PC-9 (cell line): ENCODE data around the gene ANKRD30A. TPM values are rescaled to one million over a fixed set of nuclear protein-coding genes. Genes with fewer than 3 reads are reported as not detected.

Experiments
- BruUV-seq: library from RNA; stranded (reverse); fragments of 400-500 nt; replicated peaks from 2 replicates; lab custom pipeline; 2021; lab: Mats Ljungman, UMichigan
- CTCF ChIA-PET: fragments of 300-600 bp; sonication (Branson Sonifier 250); formaldehyde crosslinking; loops from one replicate; lab custom pipeline; 2022; ENCODE audit warnings: antibody characterized with exemption; lab: Charles Lee
- POLR2A ChIA-PET: fragments of 300-600 bp; sonication (Branson Sonifier 250); formaldehyde crosslinking; loops from one replicate; lab custom pipeline; 2022; ENCODE audit warnings: antibody characterized with exemption; ENCODE audit not compliant: unreplicated experiment; lab: Charles Lee
- DNase-seq, 2 experiments: peaks; one replicate each; pipeline versions ENCODE4 v3.0.0 to v3.0.0-alpha.2; 2015 to 2022; ENCODE audit warnings: mixed read lengths in 1 of 2
- H2AFZ ChIP-seq: fragments of 200-600 bp; sonication (generic); 2 replicates; pipeline ENCODE4 v1.8.1; 2017; ENCODE audit warnings: antibody characterized with exemption
- H3F3A ChIP-seq: fragments of 200-600 bp; sonication (generic); 2 replicates; pipeline ENCODE4 v1.8.1; 2017; ENCODE audit warnings: antibody characterized with exemption, mild to moderate bottlenecking, low read depth; ENCODE audit not compliant: insufficient read depth
- H3K27ac ChIP-seq: fragments of 200-600 bp; sonication (generic); 2 replicates; pipeline ENCODE4 v1.6.1; 2016; ENCODE audit warnings: mixed run types
- H3K27me3 ChIP-seq: fragments of 200-600 bp; sonication (generic); 2 replicates; pipeline ENCODE4 v1.6.1; 2016; ENCODE audit warnings: low read depth, mixed run types; ENCODE audit not compliant: insufficient read depth
- H3K36me3 ChIP-seq: fragments of 200-600 bp; sonication (generic); 2 replicates; pipeline ENCODE4 v1.6.1; 2016; ENCODE audit warnings: low read depth, mixed run types
- H3K4me1 ChIP-seq: fragments of 200-600 bp; sonication (generic); replicated peaks from 2 replicates; pipeline ENCODE4 v1.6.1; 2016; ENCODE audit warnings: mixed run types; ENCODE audit not compliant: insufficient read depth
- H3K4me2 ChIP-seq: fragments of 200-600 bp; sonication (generic); 2 replicates; pipeline ENCODE4 v1.6.1; 2017; ENCODE audit warnings: mixed run types
- H3K4me3 ChIP-seq: fragments of 200-600 bp; sonication (generic); 2 replicates; pipeline ENCODE4 v1.6.1; 2016; ENCODE audit warnings: mixed run types
- H3K79me2 ChIP-seq: fragments of 200-600 bp; sonication (generic); 2 replicates; pipeline ENCODE4 v1.6.1; 2017; ENCODE audit warnings: low read depth, mixed run types
- H3K9me2 ChIP-seq: fragments of 200-600 bp; sonication (generic); 2 replicates; pipeline ENCODE4 v1.8.1; 2017; ENCODE audit warnings: mild to moderate bottlenecking; ENCODE audit not compliant: insufficient read depth
- H3K9me3 ChIP-seq: fragments of 200-600 bp; sonication (generic); 2 replicates; pipeline ENCODE4 v1.8.1; 2016; ENCODE audit warnings: low read depth; ENCODE audit not compliant: insufficient read depth
- H4K20me1 ChIP-seq: fragments of 200-600 bp; sonication (generic); 2 replicates; pipeline ENCODE4 v1.8.1; 2017; ENCODE audit not compliant: insufficient read depth
- EZH2 ChIP-seq: fragments of 200-600 bp; sonication (generic); IDR thresholded peaks from 2 replicates; pipeline ENCODE4 v1.8.0; 2017; ENCODE audit warnings: antibody characterized with exemption, low read depth
- intact Hi-C: fragments of 100-400 bp; cut with micrococcal nuclease; formaldehyde crosslinking; loops from one replicate; pipeline ENCODE4 v1.10.0; 2022; ENCODE audit not compliant: unreplicated experiment
- total RNA-seq: library from RNA; stranded (reverse); gene quantifications from 2 replicates; pipeline ENCODE4 v1.2.3, GENCODE V29; 2021
- TF ChIP-seq, protein P1 (sequence below): fragments of 200-600 bp; sonication (generic); conservative IDR thresholded peaks from 2 replicates; pipeline ENCODE4 v1.6.1; 2017; ENCODE audit warnings: mixed run types, antibody characterized with exemption, mild to moderate bottlenecking, moderate library complexity

Gene ANKRD30A
- total RNA-seq, 1 experiment from 2014 or later = not detected

DNA sequence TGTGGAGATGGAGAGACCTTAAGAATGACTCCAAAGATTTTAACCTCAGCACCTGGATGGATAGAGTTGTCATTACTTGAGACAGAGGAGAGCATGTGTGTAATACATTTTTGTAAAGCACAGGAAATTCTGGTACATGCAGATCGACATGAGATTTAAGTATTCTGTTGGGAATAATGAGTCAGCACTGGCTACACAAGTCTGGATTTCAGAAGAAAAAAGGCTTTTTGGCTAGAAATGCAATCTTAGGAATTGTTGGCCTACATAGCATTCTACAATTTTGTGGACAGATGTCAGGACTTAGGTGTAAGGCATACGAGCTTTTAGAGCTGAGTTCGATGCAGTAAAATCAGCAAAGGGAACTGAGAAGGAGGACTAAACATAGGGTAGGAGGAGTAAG is 24.1 kb upstream of the ANKRD30A start:
- Histone ChIP-seq H3K9me2 (no peaks in the 10 kb centered on the region), H3F3A (no peaks in the 10 kb centered on the region), H3K36me3 (no peaks in the 10 kb centered on the region), H4K20me1 (no peaks in the 10 kb centered on the region), H3K4me2 (no peak overlapping the region), H3K27ac (no peak overlapping the region), H3K27me3 (no peaks in the 10 kb centered on the region), H3K4me1 (no peaks in the 10 kb centered on the region), H3K79me2 (no peaks in the 10 kb centered on the region), H3K4me3 (no peak overlapping the region), H2AFZ (no peak overlapping the region), H3K9me3 (no peaks in the 10 kb centered on the region)
- no peak for TF ChIP-seq EZH2
- TF ChIP-seq, protein P1, sequence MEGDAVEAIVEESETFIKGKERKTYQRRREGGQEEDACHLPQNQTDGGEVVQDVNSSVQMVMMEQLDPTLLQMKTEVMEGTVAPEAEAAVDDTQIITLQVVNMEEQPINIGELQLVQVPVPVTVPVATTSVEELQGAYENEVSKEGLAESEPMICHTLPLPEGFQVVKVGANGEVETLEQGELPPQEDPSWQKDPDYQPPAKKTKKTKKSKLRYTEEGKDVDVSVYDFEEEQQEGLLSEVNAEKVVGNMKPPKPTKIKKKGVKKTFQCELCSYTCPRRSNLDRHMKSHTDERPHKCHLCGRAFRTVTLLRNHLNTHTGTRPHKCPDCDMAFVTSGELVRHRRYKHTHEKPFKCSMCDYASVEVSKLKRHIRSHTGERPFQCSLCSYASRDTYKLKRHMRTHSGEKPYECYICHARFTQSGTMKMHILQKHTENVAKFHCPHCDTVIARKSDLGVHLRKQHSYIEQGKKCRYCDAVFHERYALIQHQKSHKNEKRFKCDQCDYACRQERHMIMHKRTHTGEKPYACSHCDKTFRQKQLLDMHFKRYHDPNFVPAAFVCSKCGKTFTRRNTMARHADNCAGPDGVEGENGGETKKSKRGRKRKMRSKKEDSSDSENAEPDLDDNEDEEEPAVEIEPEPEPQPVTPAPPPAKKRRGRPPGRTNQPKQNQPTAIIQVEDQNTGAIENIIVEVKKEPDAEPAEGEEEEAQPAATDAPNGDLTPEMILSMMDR = no peak
- ChIA-PET CTCF (no interaction called here), POLR2A (no interaction called here)
- BruUV-seq = no TSS peak
- DNase-seq = no peak
- intact Hi-C loops = no loop called here

DNA sequence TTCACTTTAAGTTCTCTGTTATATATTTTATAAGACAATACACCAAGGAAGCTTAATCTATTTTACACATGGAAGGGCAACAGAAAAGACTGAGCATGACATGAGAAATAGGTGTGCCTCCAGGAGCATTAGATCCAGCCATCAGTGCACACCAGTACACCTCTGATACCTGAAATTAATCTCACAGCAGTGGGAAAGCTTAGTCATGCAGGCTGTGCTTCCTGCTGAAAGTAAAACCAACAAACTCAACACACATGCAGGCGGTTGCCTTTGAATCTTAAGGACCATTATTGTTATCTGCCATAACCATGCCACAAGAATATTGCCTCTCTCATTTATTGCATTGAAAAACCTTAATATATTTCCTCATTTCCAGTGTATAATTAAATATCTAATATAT is 16.4 kb upstream of the ANKRD30A start:
- POLR2A ChIA-PET = no interaction called here
- no peak for DNase-seq
- Histone ChIP-seq H3K4me3 (no peak overlapping the region), H3K27me3 (no peaks in the 10 kb centered on the region), H3K27ac (no peak overlapping the region), H4K20me1 (no peaks in the 10 kb centered on the region), H3F3A (no peaks in the 10 kb centered on the region), H3K4me1 (no peaks in the 10 kb centered on the region), H3K9me3 (no peaks in the 10 kb centered on the region), H3K4me2 (no peak overlapping the region), H3K9me2 (no peaks in the 10 kb centered on the region), H2AFZ (no peak overlapping the region), H3K79me2 (no peaks in the 10 kb centered on the region), H3K36me3 (no peaks in the 10 kb centered on the region)
- no peak for TF ChIP-seq EZH2
- TF ChIP-seq, protein P1 = no peak
- CTCF ChIA-PET = no interaction called here
- intact Hi-C loops = no loop called here
- BruUV-seq = no TSS peak

DNA sequence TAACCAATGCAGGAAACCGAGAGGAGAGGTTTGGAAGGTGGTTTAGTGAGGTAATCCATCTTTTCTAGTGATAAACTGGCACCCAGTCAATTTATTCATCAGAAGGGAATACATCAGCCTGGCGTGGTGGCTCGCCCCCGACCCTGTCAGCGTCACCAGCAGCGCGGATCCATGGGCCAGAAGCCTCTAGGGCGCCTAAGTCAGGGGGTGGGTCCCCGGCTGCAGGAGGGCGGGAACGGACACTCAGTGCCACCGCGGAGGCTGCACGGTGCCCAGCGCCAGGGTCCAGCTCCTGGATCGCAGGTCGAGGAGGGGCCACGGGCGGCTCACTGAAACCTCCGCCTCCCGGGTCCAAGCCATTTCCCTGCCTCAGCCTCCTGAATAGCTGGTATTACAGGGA is 866 bp upstream of the ANKRD30A start:
- ChIA-PET POLR2A (no interaction called here), CTCF (interaction anchor here (0.6 kb wide), 1 partner anchor 55 kb away, joined by 3 read pairs; no protein-coding TSS in a partner anchor)
- H3K36me3 ChIP-seq = no peaks in the 10 kb centered on the region
- H3K9me3 ChIP-seq = no peaks in the 10 kb centered on the region
- H3K27ac ChIP-seq = no peak overlapping the region
- no peak for DNase-seq
- H3K4me3 ChIP-seq = no peak overlapping the region
- TF ChIP-seq, protein P1 = no peak
- no peak for TF ChIP-seq EZH2
- H3K4me2 ChIP-seq = no peak overlapping the region
- H2AFZ ChIP-seq = no peak overlapping the region
- no peaks in the 10 kb centered on the region for H4K20me1 ChIP-seq
- H3K9me2 ChIP-seq = no peaks in the 10 kb centered on the region
- no peaks in the 10 kb centered on the region for H3K27me3 ChIP-seq
- intact Hi-C loops = no loop called here
- H3K79me2 ChIP-seq = no peaks in the 10 kb centered on the region
- no peaks in the 10 kb centered on the region for H3F3A ChIP-seq
- H3K4me1 ChIP-seq = no peaks in the 10 kb centered on the region
- BruUV-seq = no TSS peak
